Activated gamma-delta T cell (primary cell): ENCODE results near the gene CMTM8.

Experiments used
- DNase-seq: peaks from one replicate; lab custom pipeline; 2025; lab: John Stamatoyannopoulos, UW

The CMTM8 gene

DNA sequence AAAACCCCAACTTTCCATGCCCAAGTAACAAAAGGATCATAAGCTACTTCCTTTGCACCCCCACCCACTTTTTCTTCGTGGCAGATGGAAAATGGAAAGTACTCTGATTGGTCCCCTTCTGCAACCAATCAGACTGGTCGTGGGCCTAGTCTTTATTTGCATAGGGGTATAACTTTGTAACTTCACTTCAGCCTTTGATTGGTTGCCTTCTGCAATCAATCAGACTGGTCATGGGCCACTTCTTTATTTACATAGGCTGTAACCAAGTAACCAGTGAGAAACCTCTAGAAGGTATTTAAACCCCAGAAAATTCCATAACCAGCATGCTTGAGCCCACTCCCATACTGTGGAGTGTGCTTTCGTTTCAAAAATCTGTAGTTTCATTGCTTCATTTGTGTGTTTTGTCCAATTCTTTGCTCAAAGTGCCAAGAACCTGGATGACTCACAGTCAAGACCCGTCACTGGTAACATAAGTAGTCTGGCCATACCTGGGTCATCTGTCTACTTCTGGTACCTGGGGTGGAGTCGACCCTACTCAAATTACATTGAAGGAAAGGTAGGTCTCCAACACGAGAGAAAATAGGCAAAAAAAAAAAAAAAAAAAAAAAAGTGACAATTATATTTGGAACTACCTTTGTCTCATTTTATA, 41.9 kb downstream of the CMTM8 start:
- DNase-seq, result no peak

DNA sequence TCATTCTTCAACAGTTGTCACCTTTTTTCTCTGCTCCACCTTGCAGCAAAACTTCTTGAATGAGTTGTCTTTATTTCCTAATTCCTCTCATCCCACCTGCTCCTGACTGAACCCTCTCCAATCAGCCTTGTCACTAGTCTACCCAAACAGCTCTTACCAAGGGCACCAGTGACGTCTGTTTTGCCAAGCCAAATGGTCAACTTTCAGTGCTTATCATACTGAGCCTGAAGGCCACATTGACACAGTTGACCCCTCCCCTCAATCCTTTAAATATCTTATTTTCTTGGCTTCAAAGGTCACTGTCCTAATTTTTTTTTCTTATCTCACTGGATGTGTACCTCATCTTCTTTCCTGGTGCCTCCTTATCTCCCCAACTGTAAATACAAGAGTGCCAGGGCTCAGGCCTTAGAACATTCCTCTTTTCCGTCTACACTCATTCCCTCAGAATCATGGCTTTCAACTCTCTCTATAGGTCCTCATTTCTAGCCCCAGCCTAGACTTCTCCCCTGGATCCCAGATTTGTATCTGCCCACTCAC, 43.2 kb downstream of the CMTM8 start:
- no peak for DNase-seq

DNA sequence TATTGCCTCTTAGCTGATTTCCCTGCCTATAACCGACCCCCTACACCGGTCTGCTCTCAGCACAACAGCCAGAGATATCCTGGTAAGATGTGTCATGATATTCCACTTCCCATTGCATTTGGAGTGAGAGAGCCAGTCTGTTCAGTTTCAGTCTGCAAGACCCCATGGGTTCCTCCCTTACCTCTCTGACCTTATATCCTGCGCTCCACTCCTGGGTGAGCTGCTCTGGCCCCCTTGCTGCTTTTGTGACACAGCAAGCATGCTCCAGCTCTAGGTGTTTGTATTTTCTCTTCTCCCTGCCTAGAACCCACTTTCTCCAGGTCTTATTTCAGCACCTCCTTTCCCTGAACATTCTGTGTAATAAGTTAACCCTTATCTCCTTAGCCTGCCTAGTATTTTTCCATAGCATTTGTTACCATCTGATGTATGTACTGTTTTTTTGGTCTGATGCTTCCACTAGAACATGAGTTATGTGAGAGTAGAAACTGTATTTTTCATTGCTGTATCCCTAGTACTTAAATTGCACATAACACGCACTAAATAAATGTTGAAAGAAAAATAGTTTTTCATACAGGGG, 44.2 kb downstream of the CMTM8 start:
- DNase-seq, result no peak

DNA sequence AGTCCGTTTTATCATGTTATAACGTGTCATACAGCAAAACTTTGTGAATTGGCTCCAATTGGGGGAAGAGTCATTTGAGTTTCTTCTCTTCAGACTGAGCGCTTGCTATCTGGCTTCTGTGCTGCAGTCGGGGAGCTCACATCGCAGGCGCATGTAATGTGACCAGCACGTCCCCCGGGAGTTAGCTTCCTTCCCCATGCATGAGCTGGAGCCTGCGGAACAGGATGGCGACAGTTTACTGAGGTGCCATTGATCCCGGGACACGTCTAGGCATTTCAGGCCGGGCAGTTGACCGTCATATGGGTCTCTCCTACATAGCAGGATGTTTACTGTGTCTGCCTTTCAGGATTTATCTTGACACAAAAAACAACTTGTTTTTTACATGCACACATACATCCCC, 44.8 kb downstream of the CMTM8 start:
- no peak for DNase-seq

DNA sequence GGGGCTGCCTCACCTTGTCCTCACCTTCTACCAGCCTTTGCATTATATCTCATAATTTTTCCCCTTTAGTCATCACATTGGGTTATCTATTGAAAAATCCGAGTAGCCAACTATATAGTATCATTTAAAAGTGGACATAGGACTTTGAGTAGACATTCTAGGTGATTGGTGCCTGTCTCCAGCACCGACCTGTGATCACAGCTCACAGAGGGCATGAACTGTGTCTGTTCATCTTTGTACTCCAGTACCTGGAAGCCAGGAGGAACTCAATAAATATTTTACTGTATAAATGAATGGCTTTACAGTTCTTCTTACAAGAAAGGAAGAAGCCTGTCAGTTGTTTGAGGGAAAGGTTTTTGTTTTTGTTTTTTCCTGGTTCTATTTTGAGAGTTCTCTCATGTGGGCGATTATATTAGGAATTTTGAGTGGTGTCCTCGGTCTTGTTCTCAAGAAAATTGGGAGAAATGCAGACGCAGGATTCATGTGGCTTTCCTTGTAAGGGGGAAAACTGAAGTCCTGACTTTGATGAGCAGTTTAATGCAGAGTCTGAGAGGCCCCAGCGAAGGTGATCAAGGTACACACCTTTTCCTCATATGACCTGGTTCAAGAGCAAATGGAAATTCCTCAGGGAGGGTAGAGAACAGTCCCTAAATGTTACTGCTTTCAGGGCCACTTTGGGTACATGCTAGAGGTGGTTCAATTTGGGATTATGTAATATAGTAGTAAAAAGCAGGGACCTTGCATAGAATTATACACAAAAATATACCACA, 46.1 kb downstream of the CMTM8 start:
- DNase-seq, result no peak

DNA sequence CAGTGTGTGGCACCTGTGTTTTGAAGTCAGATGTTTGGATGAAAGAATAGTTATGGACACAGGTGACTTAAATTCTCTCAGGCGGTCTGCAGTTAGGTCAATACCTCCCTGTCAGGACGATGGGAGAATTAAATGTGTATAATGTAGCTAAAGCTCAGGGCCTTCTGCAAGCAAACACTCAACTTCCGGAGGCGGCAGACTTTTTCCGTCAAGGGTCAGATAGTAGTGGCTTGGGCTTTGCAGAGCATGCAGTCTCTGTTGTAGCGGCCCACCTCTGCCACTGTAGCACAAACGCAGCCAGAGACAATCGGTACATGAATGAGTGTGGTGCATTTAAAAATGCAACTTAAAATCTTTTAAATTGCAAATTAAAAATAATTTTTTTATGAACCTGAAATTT, 47.4 kb downstream of the CMTM8 start:
- no peak for DNase-seq

DNA sequence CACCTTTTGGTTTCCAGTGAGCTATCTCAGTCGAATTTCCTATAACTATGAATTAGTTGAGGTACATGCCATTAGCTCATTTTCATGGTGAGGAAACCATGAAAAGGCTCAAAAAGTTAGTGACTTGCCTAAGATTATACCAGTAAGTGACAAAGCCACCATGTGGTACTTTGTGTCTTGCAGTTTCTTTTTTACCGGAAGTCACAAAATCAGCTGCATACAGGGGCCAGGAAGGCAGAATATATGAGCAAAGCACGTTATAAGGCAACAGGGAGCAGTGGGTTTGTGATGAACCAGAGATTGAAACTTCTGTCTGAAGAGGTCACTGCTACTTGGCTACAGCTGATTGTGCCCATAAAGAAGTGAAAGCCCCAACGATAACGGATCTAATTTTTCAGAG, 50.3 kb downstream of the CMTM8 start:
- DNase-seq, result no peak

DNA sequence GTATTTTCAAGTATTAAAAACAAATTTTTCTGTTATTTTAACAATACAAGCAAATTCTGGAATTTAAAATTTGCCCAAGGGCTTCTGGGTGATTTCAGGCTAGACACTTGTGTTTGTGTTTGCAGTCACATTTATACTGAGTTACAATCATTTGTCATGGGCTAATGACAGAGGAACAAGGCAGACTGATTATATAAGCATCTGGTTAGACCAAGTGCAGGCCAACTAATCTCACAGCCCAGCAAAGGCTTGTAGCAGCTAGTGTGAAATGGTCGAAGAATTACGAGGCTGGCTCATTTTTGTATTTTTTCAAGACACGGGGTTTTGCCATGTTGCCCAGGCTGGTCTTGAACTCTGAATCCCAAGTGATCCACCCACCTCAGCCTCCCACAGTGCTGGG, 52.1 kb downstream of the CMTM8 start:
- DNase-seq, result no peak

DNA sequence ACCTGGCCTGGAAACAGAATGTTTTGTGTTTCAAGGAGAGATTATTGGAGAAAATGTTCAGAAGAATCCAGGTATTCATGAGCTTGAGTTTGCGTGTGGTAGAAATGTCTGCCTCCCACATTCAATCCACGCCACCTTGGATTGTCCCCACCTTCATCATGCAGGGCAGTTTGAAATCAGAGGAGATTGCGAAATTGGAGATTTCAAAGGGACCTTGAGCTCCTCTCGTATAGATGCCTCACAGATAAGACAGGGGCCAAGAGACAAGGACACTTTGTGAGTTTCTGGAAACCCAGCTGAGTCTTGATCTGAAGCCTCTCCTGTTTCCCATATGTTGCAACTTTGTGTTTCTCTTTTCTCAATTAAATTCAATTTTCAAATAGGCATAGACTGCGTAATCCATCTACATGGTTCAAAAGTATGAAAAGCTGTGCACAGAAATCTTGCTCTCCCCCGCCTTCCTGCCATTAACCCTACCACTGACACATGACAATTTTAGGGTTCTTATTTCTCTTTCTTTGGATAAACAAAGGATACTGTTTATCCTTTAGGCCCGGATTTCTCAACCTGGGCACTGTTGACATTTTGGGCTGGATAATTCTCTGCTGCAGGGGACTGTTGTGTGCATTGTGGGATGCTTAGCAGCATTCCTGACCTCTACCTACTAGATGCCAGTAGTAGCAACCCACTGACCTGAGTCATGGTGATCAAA, 53.8 kb downstream of the CMTM8 start:
- no peak for DNase-seq

DNA sequence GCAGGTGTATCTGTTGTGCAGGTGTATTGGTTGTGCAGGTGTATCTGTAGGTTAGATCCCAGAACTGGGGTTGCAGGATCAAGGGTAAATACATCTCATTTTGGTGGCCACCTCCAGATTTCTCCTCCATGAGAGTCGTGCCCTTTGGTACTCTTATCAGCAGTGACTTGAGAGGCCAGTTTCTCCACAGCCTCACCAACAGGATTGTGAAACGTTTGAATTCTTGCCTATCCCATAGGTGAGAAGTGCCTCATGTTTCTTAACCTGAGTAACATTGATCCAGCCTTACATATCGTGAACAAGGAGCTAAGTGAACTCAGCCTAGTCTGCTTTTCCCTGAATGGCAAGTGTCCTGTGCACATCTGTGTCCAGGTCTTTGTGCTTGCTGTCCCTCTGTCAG, 55.4 kb downstream of the CMTM8 start:
- DNase-seq, result no peak

DNA sequence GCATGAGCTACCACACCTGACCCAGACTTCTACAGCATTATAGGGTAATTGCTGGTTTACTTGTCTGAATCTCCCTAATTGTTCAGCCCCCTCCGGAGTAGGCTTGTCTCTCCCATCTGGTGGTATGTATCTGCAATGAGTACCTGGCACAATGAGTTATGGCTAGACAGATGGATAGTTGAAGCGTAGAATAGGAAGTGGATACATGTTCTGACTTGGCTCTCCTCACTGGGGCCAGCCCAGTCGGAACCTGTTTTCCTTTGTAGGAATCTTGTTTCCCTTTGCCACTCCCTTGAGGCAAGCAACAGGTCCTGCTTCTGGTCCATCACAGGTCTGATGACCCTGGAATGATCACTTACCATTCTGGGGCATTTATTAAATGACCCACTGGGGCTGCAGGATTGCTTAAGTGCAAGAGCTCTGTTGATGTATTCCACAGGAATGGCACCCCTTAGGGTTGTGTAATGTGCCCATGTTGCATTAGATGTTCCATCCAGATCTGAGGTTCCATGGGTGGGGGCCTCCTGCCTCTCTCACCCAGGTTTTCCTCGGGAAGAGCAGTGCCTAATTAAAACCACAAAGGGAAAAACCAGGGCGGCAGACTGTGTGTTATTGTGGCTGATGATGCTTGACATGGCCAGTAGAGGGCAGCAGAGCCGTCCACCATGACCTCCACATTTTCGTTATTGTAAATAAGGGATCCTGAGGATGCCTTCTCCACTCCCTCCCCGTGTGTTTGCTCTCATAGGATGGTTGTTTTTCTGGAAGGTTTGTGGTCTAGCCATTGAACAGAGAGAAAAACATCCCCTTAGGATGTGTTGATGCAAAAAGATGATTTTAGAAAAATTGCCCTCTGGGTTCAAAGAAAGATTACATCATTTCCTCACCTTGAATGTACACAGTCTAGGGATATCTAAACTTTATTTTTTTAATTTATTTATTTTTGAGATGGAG, 58.0 kb downstream of the CMTM8 start:
- no peak for DNase-seq

DNA sequence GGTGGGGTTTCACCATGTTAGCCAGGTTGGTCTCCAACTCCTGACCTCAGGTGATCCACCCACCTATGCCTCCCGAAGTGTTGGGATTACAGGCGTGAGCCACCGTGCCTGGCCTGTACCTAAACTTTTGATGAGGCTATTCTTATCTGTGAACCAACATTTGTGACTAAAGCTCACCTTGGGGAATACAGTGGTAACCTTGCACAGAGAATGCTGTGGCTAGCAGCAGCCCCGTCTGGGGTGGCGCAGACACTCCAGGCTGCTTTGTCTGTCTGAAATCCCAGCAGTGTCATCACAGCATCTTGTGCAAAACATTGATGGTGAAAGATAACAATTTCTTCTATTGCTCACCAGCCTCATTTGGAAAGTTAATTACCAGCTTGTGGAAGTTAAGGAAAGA, 58.9 kb downstream of the CMTM8 start:
- DNase-seq, result no peak

DNA sequence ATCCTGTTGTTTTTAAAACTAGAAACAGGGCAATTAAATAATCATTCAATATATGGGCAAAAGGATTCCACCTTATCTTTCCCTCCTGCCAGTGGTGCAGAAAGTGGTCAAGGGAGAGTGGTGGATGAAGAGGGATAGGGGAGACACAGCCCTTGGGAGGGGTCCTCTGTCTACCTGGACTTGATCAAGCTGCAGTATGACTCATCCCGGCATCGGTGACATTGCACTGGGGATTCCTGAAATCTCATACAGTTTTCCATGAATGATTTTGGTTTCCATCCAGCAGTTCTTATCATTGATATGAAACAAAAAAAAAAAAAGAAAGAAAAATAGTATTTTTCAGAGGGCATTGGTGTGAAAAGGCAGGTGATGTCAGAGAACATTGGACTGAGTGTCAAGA, 62.9 kb downstream of the CMTM8 start:
- DNase-seq, result no peak

DNA sequence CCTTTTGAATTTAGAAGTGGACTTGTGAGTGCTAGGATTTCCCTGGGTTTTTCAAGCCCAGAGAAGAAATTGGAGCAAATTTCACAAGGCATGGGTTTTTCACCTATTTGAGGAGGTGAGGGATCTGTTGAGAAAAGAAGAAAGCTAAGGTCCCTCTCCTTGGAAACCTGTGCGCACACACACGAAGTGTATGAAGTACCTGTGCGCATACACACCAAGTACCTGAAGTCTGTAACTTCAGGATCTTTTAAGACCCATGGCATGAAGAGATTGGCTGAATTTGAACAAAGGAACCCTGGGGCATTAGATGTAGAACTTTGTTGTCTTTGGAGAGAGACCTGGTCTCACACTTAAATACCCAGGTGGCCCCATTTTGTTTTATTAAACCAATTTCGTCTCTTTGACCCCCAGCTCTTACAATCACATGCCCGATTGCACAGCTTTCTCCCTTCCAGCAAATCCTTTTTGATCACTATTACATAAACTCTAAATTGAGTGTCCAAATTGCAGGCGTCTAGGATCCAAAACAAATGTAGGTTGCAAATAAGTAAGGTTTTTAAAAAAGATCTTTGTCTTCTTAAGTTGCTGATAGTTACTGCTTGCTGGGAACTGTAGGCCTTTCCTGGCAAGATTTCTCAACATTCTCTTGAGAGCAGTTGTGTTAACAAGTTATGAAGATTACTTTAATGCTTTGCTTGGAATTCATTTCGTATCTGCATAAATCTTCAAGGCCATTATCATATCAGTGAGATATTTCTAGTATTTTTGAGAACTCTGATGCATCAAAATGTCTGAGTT, 64.3 kb downstream of the CMTM8 start:
- no peak for DNase-seq

DNA sequence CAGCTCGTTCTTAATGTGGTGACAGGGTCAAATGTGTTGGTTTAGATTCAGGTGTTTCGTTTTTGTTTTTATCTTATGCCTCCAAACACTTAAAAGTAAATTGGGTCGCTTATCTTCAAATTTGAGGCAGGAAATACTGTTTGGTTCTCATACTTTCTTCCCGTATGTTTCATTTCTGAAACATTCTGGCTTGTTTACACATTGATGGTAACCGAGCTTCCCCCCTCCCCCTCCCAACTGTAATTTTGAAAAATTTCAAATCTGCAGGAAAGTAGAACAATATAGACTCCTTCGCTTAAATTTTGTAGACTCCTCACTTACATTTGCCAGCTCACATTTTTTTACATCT, 64.9 kb downstream of the CMTM8 start:
- DNase-seq, result no peak

DNA sequence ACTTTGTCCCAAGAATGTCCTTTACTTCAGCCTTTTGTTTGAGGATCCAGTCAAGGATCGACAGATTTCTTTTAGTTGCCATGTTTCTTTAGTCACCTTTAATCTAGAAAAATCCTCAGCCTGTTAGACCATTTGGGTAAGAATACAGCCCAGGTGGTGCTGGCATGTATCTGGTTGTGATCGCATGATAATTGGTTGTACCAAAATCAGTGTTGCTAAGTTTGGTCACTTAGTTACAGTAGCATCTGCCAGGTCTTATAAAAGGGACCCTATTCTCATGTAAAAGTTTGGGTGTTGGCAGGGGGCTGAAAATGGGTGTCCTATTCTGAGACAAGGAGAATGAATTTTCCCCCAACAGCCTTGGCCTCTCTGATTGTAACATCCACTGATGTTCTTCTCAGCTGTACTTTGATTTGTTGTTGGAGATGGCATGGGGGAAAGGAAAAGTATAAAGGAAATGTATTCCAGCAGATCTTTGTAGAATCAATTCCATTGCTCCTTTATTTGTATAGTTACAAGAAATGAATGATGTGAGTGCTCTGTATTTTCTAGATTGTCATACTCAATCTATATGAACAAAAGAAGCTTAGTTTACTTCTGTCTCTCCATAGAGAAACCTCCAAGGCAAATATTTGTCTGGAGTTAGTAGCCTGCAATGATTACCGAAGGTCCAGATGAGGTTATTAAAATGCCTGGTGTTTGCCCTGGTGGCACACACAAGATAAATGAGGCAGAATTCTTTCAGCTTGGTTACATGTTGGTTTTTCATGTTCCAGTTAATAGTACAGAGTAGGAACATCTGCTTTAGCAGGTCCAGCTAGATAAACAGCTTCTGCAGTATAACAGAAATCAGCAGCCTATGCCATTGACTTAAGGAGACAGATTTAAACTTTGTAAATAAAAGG, 65.7 kb downstream of the CMTM8 start:
- DNase-seq, result no peak

DNA sequence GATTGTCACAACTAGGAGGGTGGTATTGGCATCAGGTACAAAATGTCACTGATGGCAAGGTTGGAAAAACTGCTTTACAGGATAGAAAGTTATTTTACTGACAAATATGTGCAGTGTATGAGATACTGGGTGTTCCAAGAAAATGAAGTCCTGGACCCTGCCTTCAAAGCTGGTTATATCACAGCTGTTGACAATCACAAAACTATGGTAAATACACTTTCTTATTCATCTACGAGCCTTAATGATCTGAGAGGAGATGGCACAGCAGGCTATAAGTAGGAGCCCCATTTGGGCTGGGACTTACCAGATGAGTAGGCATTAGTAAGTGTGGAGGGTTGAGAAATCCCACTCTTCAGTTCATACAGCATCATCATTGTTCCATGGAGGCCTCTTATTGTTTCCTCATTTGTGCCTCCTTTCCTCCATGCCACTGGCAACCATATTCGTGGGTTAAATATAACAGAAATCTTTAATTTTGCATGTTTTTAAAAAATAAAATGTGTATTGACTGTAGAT, 66.9 kb downstream of the CMTM8 start:
- no peak for DNase-seq

DNA sequence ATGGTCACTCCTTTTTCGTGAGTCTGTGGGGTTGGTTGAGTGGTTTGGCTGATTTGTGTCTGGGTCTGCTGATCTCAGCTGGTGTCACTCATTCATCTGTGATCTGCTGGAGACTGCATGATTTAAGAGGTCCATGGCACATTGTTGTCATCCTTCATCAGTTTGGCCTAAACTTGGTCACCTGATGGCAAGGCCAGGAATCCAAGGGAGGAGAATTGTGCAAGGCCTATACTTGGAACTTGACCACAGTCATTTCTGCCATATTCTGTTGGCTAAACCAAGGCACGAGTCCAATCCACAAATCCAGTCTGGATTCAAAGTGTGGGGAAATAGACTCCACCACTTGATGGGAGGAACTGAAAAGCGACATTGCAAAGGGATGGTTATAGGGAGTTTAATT, 67.6 kb downstream of the CMTM8 start:
- DNase-seq, result no peak

DNA sequence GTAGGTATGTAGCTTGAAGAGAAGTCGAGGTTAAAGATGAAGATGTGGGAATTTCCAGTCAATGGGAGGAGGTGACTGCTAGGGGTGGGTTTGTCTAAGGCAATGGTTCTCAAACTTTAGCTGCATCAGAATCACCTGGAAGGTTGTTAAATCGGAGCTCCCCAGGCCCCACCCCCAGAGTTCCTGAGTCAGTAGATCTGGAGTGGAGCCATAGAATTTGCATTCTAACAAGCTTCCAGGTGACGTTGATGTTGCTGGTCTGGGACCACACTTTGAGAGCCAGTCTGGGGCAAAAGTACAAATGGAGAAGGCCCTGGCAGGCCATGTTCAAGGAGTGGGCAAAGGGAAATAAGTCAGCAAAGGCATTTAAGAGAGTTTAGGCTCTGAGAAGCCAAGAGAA, 69.1 kb downstream of the CMTM8 start:
- DNase-seq, result no peak
